AG04449 (cell line): ENCODE data around the gene GLIPR1L1.

Experiments used
- CTCF ChIA-PET: fragments of 350-600 bp; formaldehyde crosslinking; extraction: SDS; loops from one replicate; lab custom pipeline; 2021; ENCODE audit warnings: antibody characterized with exemption; lab: Yijun Ruan, JAX
- POLR2A ChIA-PET: fragments of 400-600, 350-600 bp; formaldehyde crosslinking; extraction: SDS; loops from one replicate; lab custom pipeline; 2020; ENCODE audit warnings: antibody characterized with exemption, inconsistent platforms; lab: Yijun Ruan, JAX
- DNase-seq: peaks from one replicate; pipeline ENCODE4 v3.0.0-alpha.2; 2010; ENCODE audit warnings: low read depth, low spot score
- H3K4me3 ChIP-seq: 2 replicates; pipeline ENCODE4 v1.5.1; 2011; ENCODE audit warnings: low read depth, mild to moderate bottlenecking, control low read depth, low read length
- CTCF ChIP-seq: IDR thresholded peaks from one replicate; pipeline ENCODE4 v1.5.1; 2011; ENCODE audit warnings: mild to moderate bottlenecking, moderate library complexity, low read length, control low read depth, inconsistent platforms; ENCODE audit not compliant: insufficient read depth; ENCODE audit errors: missing control alignments

The GLIPR1L1 gene

GRCh38 chr12:75414671-75415070, 80.2 kb downstream of the GLIPR1L1 start:
- ChIA-PET CTCF (interaction anchor here (1.2 to 2.5 kb wide), 3 partner anchors 8 to 31 kb away, joined by 3 to 12 read pairs (median 4); partner anchors contain the start of gene GLIPR1L2), POLR2A (no interaction called here)

GRCh38 chr12:75419841-75420240, 85.4 kb downstream of the GLIPR1L1 start:
- no peak for DNase-seq
- CTCF ChIA-PET: interaction anchor here (0.7 to 1.9 kb wide), 3 partner anchors 13 to 84 kb away, joined by 3 to 5 read pairs (median 3); no protein-coding TSS in a partner anchor
- POLR2A ChIA-PET: no interaction called here
- no peak for TF ChIP-seq CTCF
- no peak overlapping the region for H3K4me3 ChIP-seq

More at GRCh38 chr12:75414671-75415070, 80.2 kb downstream of the GLIPR1L1 start:
- no peak for TF ChIP-seq CTCF
- no peak overlapping the region for H3K4me3 ChIP-seq
- DNase-seq: no peak
